GM10248 (cell line): ENCODE measurements around the gene XPO5.

Experiments used
- CTCF ChIA-PET: fragments of 300-600 bp; sonication (Branson Sonifier 250); formaldehyde crosslinking; extraction: SDS; loops from one replicate; lab custom pipeline; 2021; ENCODE audit warnings: antibody characterized with exemption; lab: Yijun Ruan, JAX
- POLR2A ChIA-PET: fragments of 350-650 bp; sonication (Branson Sonifier 250); formaldehyde crosslinking; extraction: SDS; loops from one replicate; lab custom pipeline; 2020; ENCODE audit warnings: antibody characterized with exemption; lab: Yijun Ruan, JAX
- DNase-seq: peaks from one replicate; pipeline ENCODE4 v3.0.0; 2012; ENCODE audit errors: extremely low spot score
- CTCF ChIP-seq: IDR thresholded peaks from 2 replicates; pipeline ENCODE4 v1.5.1; 2012; ENCODE audit warnings: mild to moderate bottlenecking, low read depth; ENCODE audit errors: extremely low read depth, missing control alignments, control extremely low read depth

Gene XPO5

GRCh38 chr6:43493833-43494232 is 82.0 kb downstream of the XPO5 start:
- POLR2A ChIA-PET: no interaction called here
- no peak for TF ChIP-seq CTCF
- CTCF ChIA-PET: interaction anchor here (1.8 to 11.7 kb wide), 7 partner anchors 9 to 264 kb away, joined by 4 to 125 read pairs (median 15); partner anchors contain the start of genes DLK2 and DNPH1
- no peak for DNase-seq

GRCh38 chr6:43493230-43493629 is 82.6 kb downstream of the XPO5 start:
- CTCF ChIA-PET: interaction anchor here (0.9 to 11.7 kb wide), 8 partner anchors 8 to 303 kb away, joined by 3 to 125 read pairs (median 8); partner anchors contain the start of genes DLK2 and DNPH1
- POLR2A ChIA-PET: no interaction called here
- no peak for DNase-seq
- TF ChIP-seq CTCF: no peak

- TF ChIP-seq CTCF: no peak
- ChIA-PET CTCF (interaction anchor here (0.9 to 11.7 kb wide), 7 partner anchors 8 to 302 kb away, joined by 3 to 125 read pairs (median 4); partner anchors contain the start of genes DLK2 and DNPH1), POLR2A (no interaction called here)
- no peak for DNase-seq
These were observed 83.2 kb downstream of the XPO5 start for GRCh38 chr6:43492673-43493072.

GRCh38 chr6:43491750-43492661 is 83.8 kb downstream of the XPO5 start:
- no peak for DNase-seq
- ChIA-PET CTCF (interaction anchor here (0.9 to 11.7 kb wide), 8 partner anchors 7 to 301 kb away, joined by 3 to 125 read pairs (median 4); partner anchors contain the start of genes DLK2, DNPH1 and LRRC73), POLR2A (no interaction called here)
- no peak for TF ChIP-seq CTCF

GRCh38 chr6:43490523-43490939 is 85.3 kb downstream of the XPO5 start:
- DNase-seq: no peak
- CTCF ChIA-PET: interaction anchor here (1.2 to 11.7 kb wide), 4 partner anchors 11 to 37 kb away, joined by 4 to 125 read pairs (median 10); partner anchors contain the start of gene LRRC73
- TF ChIP-seq CTCF: no peak
- POLR2A ChIA-PET: no interaction called here

GRCh38 chr6:43489277-43490072 is 86.4 kb downstream of the XPO5 start:
- TF ChIP-seq CTCF: no peak
- no peak for DNase-seq
- POLR2A ChIA-PET: no interaction called here
- CTCF ChIA-PET: interaction anchor here (0.7 to 11.7 kb wide), 7 partner anchors 8 to 62 kb away, joined by 3 to 125 read pairs (median 3); partner anchors contain the start of genes ABCC10, LRRC73 and TJAP1
